Testis (tissue), 3 donors: ENCODE measurements around the gene CCNY. TPM values are rescaled to one million over a fixed set of nuclear protein-coding genes. Genes with fewer than 3 reads are reported as not detected.

Experiments
- DNase-seq: peaks from one replicate; pipeline ENCODE4 v3.0.0-alpha.2; 2019
- H3K27ac ChIP-seq, 2 donors: fragments of 200-600 bp; sonication (generic); one replicate each; pipeline ENCODE4 v1.5.1; 2019
- H3K27me3 ChIP-seq: fragments of 200-600 bp; sonication (generic); one replicate; pipeline ENCODE4 v1.5.1; 2019
- H3K36me3 ChIP-seq: fragments of 200-600 bp; sonication (generic); one replicate; pipeline ENCODE4 v1.5.1; 2017; ENCODE audit warnings: low read depth; ENCODE audit errors: missing control alignments
- H3K4me1 ChIP-seq: fragments of 200-600 bp; sonication (generic); one replicate; pipeline ENCODE4 v1.5.1; 2019
- H3K4me3 ChIP-seq, 2 donors: fragments of 200-600 bp; sonication (generic); one replicate each; pipeline ENCODE4 v1.5.1; 2017 to 2019
- H3K9me3 ChIP-seq: fragments of 200-600 bp; sonication (generic); one replicate; pipeline ENCODE4 v1.5.1; 2017
- POLR2A ChIP-seq: fragments of 450-650 bp; IDR thresholded peaks from one replicate; pipeline ENCODE4 v1.6.1; 2017; ENCODE audit warnings: antibody characterized with exemption, mild to moderate bottlenecking, moderate library complexity
- WGBS, 2 donors: methylation state at CpG; one replicate each; pipeline ENCODE4 v1.1.5; 2018; 5-methylcytosine and 5-hydroxymethylcytosine counted together
- intact Hi-C: fragments of 100-400 bp; cut with DNase I; formaldehyde crosslinking; loops from one replicate; pipeline ENCODE4 v1.15.1; 2023; ENCODE audit warnings: low total_unique reads
- polyA plus RNA-seq: library from polyadenylated mRNA; stranded (reverse); fragments of 350-450 nt; fragmentation: Illumina TruSeq; extraction: RNeasy Lipid Tissue Mini Kit (QIAGEN cat#74804); gene quantifications from one replicate; pipeline ENCODE4 v1.2.3, GENCODE V29; 2014; ENCODE audit warnings: low read depth, low replicate concordance; ENCODE audit not compliant: insufficient read depth
- total RNA-seq, 2 donors: library from RNA; depleted of rRNA; stranded (reverse); fragments of >200 nt; gene quantifications; one replicate each; pipeline ENCODE4 v1.2.3, GENCODE V29; 2016
- TF ChIP-seq, protein P1 (sequence below), 3 experiments: fragments of 450-650 bp in 2 of 3; fragments of 200-600 bp in 1 of 3; sonication (generic) in 1 of 3; IDR thresholded peaks; one replicate each; pipeline ENCODE4 v1.5.1; 2016 to 2019; ENCODE audit warnings: antibody characterized with exemption in 3 of 3, mild to moderate bottlenecking in 2 of 3, moderate library complexity in 1 of 3

The CCNY gene
- total and polyA plus RNA-seq, 3 donors from 2014 or later, result 103 to 380 (median 132) TPM

DNA sequence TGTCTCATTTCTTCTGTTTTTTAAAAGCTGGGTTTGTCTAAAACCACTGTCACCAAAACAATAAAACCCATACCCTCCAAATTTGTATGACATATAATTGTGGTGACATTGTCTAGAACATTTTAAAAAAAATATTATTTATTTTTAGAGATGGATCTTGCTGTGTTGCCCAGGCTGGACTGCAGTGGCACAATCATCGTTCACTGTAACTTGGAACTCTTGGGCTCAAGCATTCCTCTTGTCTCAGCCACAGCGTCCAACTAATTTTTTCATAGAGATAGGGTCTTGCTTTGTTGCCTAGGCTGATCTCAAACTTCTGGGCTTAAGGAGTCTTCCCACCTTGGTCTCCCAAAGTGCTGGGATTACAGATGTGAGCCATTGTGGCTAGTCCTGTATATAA, 116.5 kb downstream of the CCNY start:
- H3K4me1 ChIP-seq, result peaks cover 50% of the 10 kb centered on the region
- no peak for DNase-seq
- H3K9me3 ChIP-seq, result no peaks in the 10 kb centered on the region
- no peaks in the 10 kb centered on the region for H3K36me3 ChIP-seq
- H3K27me3 ChIP-seq, result no peaks in the 10 kb centered on the region
- no peak for TF ChIP-seq POLR2A
- TF ChIP-seq, protein P1, sequence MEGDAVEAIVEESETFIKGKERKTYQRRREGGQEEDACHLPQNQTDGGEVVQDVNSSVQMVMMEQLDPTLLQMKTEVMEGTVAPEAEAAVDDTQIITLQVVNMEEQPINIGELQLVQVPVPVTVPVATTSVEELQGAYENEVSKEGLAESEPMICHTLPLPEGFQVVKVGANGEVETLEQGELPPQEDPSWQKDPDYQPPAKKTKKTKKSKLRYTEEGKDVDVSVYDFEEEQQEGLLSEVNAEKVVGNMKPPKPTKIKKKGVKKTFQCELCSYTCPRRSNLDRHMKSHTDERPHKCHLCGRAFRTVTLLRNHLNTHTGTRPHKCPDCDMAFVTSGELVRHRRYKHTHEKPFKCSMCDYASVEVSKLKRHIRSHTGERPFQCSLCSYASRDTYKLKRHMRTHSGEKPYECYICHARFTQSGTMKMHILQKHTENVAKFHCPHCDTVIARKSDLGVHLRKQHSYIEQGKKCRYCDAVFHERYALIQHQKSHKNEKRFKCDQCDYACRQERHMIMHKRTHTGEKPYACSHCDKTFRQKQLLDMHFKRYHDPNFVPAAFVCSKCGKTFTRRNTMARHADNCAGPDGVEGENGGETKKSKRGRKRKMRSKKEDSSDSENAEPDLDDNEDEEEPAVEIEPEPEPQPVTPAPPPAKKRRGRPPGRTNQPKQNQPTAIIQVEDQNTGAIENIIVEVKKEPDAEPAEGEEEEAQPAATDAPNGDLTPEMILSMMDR (IDR thresholded peaks at IDR 0.05), result no peak
- H3K27ac ChIP-seq, result no peak overlapping the region
- intact Hi-C loops, result no loop called here
- 92 to 96% methylated on average over 2 of the region's 2 CpGs for WGBS, 2 donors
- no peak overlapping the region for H3K4me3 ChIP-seq

- no peak for TF ChIP-seq POLR2A
- TF ChIP-seq, protein P1 (IDR thresholded peaks at IDR 0.05), result no peak
- Histone ChIP-seq H3K27ac (no peak overlapping the region), H3K4me3 (no peak overlapping the region), H3K27me3 (no peaks in the 10 kb centered on the region), H3K9me3 (no peaks in the 10 kb centered on the region), H3K4me1 (peaks cover 46% of the 10 kb centered on the region), H3K36me3 (no peaks in the 10 kb centered on the region)
- 56 to 67% methylated on average over 12 of the region's 12 CpGs for WGBS, 2 donors
- intact Hi-C loops, result no loop called here
- no peak for DNase-seq
Observed at GRCh38 chr10:35453855-35454532, 117.7 kb downstream of the CCNY start.

DNA sequence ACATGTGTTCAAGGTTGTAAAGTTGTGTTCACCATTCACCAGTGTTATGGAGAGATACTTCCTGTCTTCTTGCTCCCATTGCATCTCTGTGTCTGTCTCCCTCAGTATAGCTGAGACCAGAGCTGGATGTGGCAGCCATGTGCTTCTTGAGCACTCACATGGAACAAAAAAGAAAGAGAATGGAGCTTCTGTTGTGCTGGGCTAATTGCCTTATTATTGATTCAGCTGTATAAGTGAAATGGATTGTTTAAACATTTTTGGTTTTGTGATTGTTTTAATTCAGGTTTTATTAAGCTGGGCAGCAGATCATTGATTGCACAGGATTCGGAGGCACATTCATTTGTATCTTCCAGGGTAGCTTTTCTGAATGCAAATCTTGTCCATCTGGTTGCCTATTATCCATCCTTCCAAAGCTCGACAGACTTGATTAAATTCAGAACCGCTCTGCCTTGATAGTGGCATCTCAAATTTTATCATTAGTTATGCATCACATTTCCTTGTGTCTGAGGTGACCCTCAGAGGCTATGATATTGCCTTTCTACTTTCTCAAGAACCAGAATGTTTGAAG, 119.9 kb downstream of the CCNY start:
- TF ChIP-seq, protein P1 (IDR thresholded peaks at IDR 0.05), result no peak
- no peak for TF ChIP-seq POLR2A
- 77 to 89% methylated on average over 3 of the region's 3 CpGs for WGBS, 2 donors
- H3K4me3 ChIP-seq, result no peak overlapping the region
- DNase-seq, result no peak
- intact Hi-C loops, result no loop called here
- no peaks in the 10 kb centered on the region for H3K36me3 ChIP-seq
- peaks cover 29% of the 10 kb centered on the region for H3K4me1 ChIP-seq
- H3K27ac ChIP-seq, result no peak overlapping the region
- no peaks in the 10 kb centered on the region for H3K9me3 ChIP-seq
- no peaks in the 10 kb centered on the region for H3K27me3 ChIP-seq

DNA sequence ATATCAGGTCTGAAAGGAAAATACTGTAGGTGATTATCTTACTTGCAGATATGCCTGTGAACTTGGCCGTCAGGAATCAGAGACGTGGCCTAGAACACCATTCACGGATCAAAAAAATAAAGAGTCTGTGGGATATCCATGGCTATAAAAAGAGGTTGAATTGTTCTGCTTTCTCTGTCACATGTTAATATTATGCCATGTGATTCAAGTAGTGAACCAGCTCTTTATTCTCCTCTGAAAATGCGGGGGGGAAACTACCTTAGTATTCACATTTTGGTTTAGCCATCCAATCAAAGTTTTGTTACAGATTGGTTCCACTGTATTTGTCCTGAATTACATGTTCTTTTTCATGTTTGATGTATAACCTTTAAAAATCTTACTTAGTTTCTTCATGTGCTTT, 120.5 kb downstream of the CCNY start:
- DNase-seq, result no peak
- Histone ChIP-seq H3K36me3 (no peaks in the 10 kb centered on the region), H3K9me3 (no peaks in the 10 kb centered on the region), H3K4me1 (peaks cover 25% of the 10 kb centered on the region), H3K27me3 (no peaks in the 10 kb centered on the region), H3K4me3 (no peak overlapping the region), H3K27ac (no peak overlapping the region)
- TF ChIP-seq, protein P1 (IDR thresholded peaks at IDR 0.05), result no peak
- no peak for TF ChIP-seq POLR2A
- WGBS, 2 donors, result 77 to 86% methylated on average over 4 of the region's 4 CpGs
- intact Hi-C loops, result no loop called here
